ENCODE measurements around the gene ELL. TPM values are rescaled to one million over a fixed set of nuclear protein-coding genes. Genes with fewer than 3 reads are reported as not detected.

ELL gene
- total and polyA plus RNA-seq, 9 of the 15 experiments (the other 6 are each of a cell fraction or from before 2014, with no cell fraction given), result 0.24 to 22.5 (median 4.1) TPM

GRCh38 chr19:18419195-18419698, 102.6 kb downstream of the ELL start, which contains the start of gene SSBP4 (continued):
- TF ChIP-seq ZNF592 (IDR thresholded peaks at IDR 0.05) (no peak), SRSF9 (IDR thresholded peaks at IDR 0.05; ENCODE audit: borderline replicate concordance, low read depth, low read length) (no peak), SNIP1 (IDR thresholded peaks at IDR 0.05; ENCODE audit: low read depth) (no peak), HNRNPL (IDR thresholded peaks at IDR 0.05; ENCODE audit: low read depth, low read length) (peak; percentile 66; the same call in 1 of the 2 replicates), WHSC1 (IDR thresholded peaks at IDR 0.05; ENCODE audit: low read length) (no peak), BACH1 (tag; IDR thresholded peaks at IDR 0.05) (no peak), HNRNPUL1 (IDR thresholded peaks at IDR 0.05; ENCODE audit: low read length) (no peak), JUN (IDR thresholded peaks at IDR 0.05; ENCODE audit: borderline replicate concordance, low read depth, low read length) (no peak), JUN (CRISPR knock-in tag; IDR thresholded peaks at IDR 0.05; ENCODE audit: borderline replicate concordance) (peak; percentile 84; the same call in 1 of the 2 replicates), ZBTB17 (CRISPR knock-in tag; IDR thresholded peaks at IDR 0.05) (no peak; the same call in 1 of the 2 replicates), LEF1 (IDR thresholded peaks at IDR 0.05) (no peak), CAMTA2 (CRISPR knock-in tag; conservative IDR thresholded peaks at IDR 0.05) (no peak), POLR2G (IDR thresholded peaks at IDR 0.05; ENCODE audit: low read depth, low read length) (peak; percentile 49), NFRKB (IDR thresholded peaks at IDR 0.05; ENCODE audit: low read depth) (no peak), EWSR1 (IDR thresholded peaks at IDR 0.05; ENCODE audit: borderline replicate concordance, low read depth, partially characterized antibody) (no peak), C11orf30 (IDR thresholded peaks at IDR 0.05; ENCODE audit: low read depth) (no peak), MEIS2 (IDR thresholded peaks at IDR 0.05; ENCODE audit: partially characterized antibody) (peak; percentile 63), NONO (IDR thresholded peaks at IDR 0.05; ENCODE audit: low read depth in 2 of 2, low read length in 1 of 2) (peak in 1 of 2 experiments; percentile 90; a peak in 2 of 4 replicates), ZNF639 (CRISPR knock-in tag; conservative IDR thresholded peaks at IDR 0.05 in 1 of 2, IDR thresholded peaks at IDR 0.05 in 1 of 2) (peak in 1 of 2 experiments; percentile 99; a peak in 2 of 4 replicates), E2F3 (CRISPR knock-in tag; IDR thresholded peaks at IDR 0.05) (0 out of 2 replicates have a peak, but pooled peaks have one; percentile 21), KLF16 (IDR thresholded peaks at IDR 0.05) (no peak), TEAD4 (IDR thresholded peaks at IDR 0.05; ENCODE audit: low read length) (no peak), TEAD4 (CRISPR knock-in tag; IDR thresholded peaks at IDR 0.05; ENCODE audit: borderline replicate concordance) (peak; percentile 75; the same call in 1 of the 2 replicates), SMARCA5 (IDR thresholded peaks at IDR 0.05) (no peak), KDM5B (IDR thresholded peaks at IDR 0.05; ENCODE audit: insufficient replicate concordance, low read depth, low read length) (no peak)
